Measurements from ENCODE around the gene CDH18. TPM values are rescaled to one million over a fixed set of nuclear protein-coding genes. Genes with fewer than 3 reads are reported as not detected.

The CDH18 gene
- total RNA-seq, 4 donors from 2014 or later, result not detected

GRCh38 chr5:19865336-19866089 is 122.5 kb downstream of the CDH18 start:
- Histone ChIP-seq H3K4me1 (no peaks in the 10 kb centered on the region), H3K27me3 (no peaks in the 10 kb centered on the region), H3K36me3 (no peaks in the 10 kb centered on the region), H3K4me3 (no peak overlapping the region), H3K27ac (no peak overlapping the region), H3K9me3 (no peaks in the 10 kb centered on the region)
- WGBS, 2 donors (ENCODE audit: low coverage in 1 of 2), result 75 to 76% methylated on average over 4 to 6 of the region's 6 CpGs
- TF ChIP-seq POLR2AphosphoS5 (IDR thresholded peaks at IDR 0.05), result no peak
- TF ChIP-seq, protein P1, sequence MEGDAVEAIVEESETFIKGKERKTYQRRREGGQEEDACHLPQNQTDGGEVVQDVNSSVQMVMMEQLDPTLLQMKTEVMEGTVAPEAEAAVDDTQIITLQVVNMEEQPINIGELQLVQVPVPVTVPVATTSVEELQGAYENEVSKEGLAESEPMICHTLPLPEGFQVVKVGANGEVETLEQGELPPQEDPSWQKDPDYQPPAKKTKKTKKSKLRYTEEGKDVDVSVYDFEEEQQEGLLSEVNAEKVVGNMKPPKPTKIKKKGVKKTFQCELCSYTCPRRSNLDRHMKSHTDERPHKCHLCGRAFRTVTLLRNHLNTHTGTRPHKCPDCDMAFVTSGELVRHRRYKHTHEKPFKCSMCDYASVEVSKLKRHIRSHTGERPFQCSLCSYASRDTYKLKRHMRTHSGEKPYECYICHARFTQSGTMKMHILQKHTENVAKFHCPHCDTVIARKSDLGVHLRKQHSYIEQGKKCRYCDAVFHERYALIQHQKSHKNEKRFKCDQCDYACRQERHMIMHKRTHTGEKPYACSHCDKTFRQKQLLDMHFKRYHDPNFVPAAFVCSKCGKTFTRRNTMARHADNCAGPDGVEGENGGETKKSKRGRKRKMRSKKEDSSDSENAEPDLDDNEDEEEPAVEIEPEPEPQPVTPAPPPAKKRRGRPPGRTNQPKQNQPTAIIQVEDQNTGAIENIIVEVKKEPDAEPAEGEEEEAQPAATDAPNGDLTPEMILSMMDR (IDR thresholded peaks at IDR 0.05), result no peak
- no peak for TF ChIP-seq POLR2A (IDR thresholded peaks at IDR 0.05)
- TF ChIP-seq EP300 (IDR thresholded peaks at IDR 0.05), result no peak
- ATAC-seq, result no peak

- H3K27me3 ChIP-seq, result no peaks in the 10 kb centered on the region
- TF ChIP-seq, protein P1 (IDR thresholded peaks at IDR 0.05), result no peak
- TF ChIP-seq POLR2AphosphoS5 (IDR thresholded peaks at IDR 0.05), result no peak
- no peak for TF ChIP-seq POLR2A (IDR thresholded peaks at IDR 0.05)
- no peak for TF ChIP-seq EP300 (IDR thresholded peaks at IDR 0.05)
- no peak overlapping the region for H3K4me3 ChIP-seq
- no peaks in the 10 kb centered on the region for H3K4me1 ChIP-seq
- no peak overlapping the region for H3K27ac ChIP-seq
- ATAC-seq, result no peak
- H3K9me3 ChIP-seq, result no peaks in the 10 kb centered on the region
- WGBS, 2 donors (ENCODE audit: low coverage in 1 of 2), result 70 to 73% methylated on average over 3 of the region's 3 CpGs
- no peaks in the 10 kb centered on the region for H3K36me3 ChIP-seq
Measured at GRCh38 chr5:19862711-19863110, 125.3 kb downstream of the CDH18 start.

DNA sequence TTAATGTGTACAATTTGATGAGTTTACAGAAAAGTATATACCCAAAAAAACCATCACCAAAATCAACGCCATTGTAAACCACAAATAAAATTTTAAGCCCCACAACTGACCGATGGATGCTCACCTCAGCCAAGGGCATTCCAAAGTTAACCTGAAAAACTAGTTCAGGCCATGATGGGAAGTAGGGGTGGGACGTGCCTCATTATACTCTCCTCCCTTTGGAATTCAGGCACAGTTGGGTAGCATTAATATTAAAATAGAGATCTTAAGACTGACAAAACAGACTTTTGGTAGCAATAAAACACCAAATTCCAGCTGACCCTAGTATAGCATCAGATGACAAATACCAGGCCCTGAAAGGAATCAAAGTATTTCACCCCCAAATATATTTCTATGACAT is 129.0 kb downstream of the CDH18 start:
- no peak for TF ChIP-seq POLR2A (IDR thresholded peaks at IDR 0.05)
- TF ChIP-seq, protein P1 (IDR thresholded peaks at IDR 0.05), result no peak
- TF ChIP-seq POLR2AphosphoS5 (IDR thresholded peaks at IDR 0.05), result no peak
- TF ChIP-seq EP300 (IDR thresholded peaks at IDR 0.05), result no peak

GRCh38 chr5:19855931-19856330 is 132.1 kb downstream of the CDH18 start:
- ATAC-seq, result no peak
- TF ChIP-seq POLR2A (IDR thresholded peaks at IDR 0.05) (no peak), EP300 (IDR thresholded peaks at IDR 0.05) (no peak)
- Histone ChIP-seq H3K4me1 (no peaks in the 10 kb centered on the region), H3K27me3 (no peaks in the 10 kb centered on the region), H3K4me3 (no peak overlapping the region), H3K36me3 (no peaks in the 10 kb centered on the region), H3K27ac (no peak overlapping the region), H3K9me3 (no peaks in the 10 kb centered on the region)
- WGBS, 2 donors (ENCODE audit: low coverage in 1 of 2), result 37 to 74% methylated on average over 3 of the region's 3 CpGs

More for the DNA sequence above, 129.0 kb downstream of the CDH18 start:
- Histone ChIP-seq H3K4me3 (no peak overlapping the region), H3K4me1 (no peaks in the 10 kb centered on the region), H3K27me3 (no peaks in the 10 kb centered on the region), H3K9me3 (no peaks in the 10 kb centered on the region), H3K27ac (no peak overlapping the region), H3K36me3 (no peaks in the 10 kb centered on the region)
- WGBS, 2 donors (ENCODE audit: low coverage in 1 of 2), result 82 to 89% methylated on average over 3 of the region's 3 CpGs
- ATAC-seq, result no peak

DNA sequence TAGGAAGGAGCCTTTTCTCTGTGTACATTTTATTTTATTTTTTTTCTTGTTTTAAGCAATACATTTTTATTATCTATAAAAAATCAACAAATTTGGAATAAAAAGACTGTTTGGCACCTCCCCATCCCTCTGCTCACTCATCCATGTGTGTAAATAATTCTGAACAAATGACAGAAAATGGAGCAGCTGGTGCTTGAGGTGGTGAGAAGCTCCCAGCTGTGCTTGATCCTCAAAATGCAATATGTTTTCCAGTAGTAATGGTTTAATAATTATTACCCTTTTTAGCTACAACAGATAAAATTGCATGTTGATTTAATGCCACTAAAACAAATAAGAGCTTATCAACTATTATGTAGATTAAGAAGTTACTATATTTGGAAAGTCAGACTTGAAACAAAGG is 132.5 kb downstream of the CDH18 start:
- H3K9me3 ChIP-seq, result no peaks in the 10 kb centered on the region
- no peaks in the 10 kb centered on the region for H3K36me3 ChIP-seq
- no peak for ATAC-seq
- no peak overlapping the region for H3K27ac ChIP-seq
- H3K4me1 ChIP-seq, result no peaks in the 10 kb centered on the region
- no peaks in the 10 kb centered on the region for H3K27me3 ChIP-seq
- TF ChIP-seq, protein P1 (IDR thresholded peaks at IDR 0.05), result no peak
- no peak for TF ChIP-seq EP300 (IDR thresholded peaks at IDR 0.05)
- no peak for TF ChIP-seq POLR2A (IDR thresholded peaks at IDR 0.05)
- TF ChIP-seq POLR2AphosphoS5 (IDR thresholded peaks at IDR 0.05), result no peak
- H3K4me3 ChIP-seq, result no peak overlapping the region
